Stimulated activated CD8-positive, alpha-beta memory T cell treated with anti-CD3 and anti-CD28 coated beads, Interleukin-15, amount 100 ng/mL, for 48 hours (primary cell): ENCODE results near the gene CBLB.
"Not testable (repeated sequence)": the region's sequence is repeated elsewhere in the genome, so short reads cannot be mapped to it uniquely, and the experiment has no call there.

Experiments
- DNase-seq, 2 donors: peaks; one replicate each; pipeline ENCODE4 v3.0.0-alpha.2; 2020; ENCODE audit warnings: low read depth in 2 of 2

CBLB gene

GRCh38 chr3:105821433-105821832 lies 47.4 kb downstream of the CBLB start:
- no peak for DNase-seq

DNA sequence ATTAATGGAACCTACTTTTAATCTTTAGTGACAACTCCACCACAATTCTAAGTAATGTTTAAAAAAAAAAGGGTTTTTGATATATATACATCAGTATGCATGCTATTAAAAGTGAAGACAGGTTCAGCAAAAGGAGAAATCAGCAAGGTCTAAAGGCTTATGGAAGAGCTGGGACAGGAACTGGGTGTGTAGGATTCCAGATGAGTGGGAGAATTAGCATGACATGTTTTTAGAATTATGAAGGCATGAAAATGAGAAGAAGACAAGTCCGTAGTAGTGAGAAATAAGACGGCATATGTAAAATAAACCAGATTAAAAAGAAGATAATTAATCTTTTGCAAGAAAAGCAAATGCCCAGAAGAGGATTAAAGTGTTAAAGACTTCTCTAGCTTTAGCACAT lies 52.0 kb downstream of the CBLB start:
- no peak for DNase-seq

DNA sequence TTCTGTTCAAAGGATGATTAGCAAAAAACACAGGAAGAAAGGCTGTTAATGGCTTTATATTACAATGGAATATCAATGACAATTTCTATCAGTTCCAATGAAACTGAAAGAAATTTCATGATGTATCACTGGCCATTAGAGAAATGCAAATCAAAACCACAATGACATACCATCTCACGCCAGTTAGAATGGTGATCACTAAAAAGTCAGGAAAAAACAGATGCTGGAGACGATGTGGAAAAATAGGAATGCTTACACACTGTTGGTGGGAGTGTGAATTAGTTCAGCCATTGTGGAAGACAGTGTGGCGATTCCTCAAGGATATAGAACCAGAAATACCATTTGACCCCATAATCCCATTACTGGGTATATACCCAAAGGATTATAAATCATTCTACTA lies 53.5 kb downstream of the CBLB start:
- DNase-seq, result not testable (repeated sequence)

DNA sequence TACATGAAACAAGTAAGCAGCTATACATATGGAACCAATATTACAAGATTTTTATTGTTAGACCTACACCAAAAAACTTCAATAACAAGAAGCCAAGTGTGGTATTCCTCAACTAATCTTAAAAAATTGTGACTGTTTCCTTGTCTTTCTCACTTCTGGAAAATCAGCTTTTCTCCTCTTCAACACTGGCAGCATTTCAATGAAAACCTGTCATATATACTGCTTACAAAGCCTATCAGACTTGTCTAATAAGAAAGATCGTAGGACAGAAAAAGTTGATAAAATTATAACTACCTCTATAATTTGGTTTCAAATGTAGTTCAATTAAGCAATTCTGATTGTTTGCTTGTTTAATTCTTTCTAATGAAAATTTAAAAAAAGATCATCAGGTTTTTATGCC lies 55.1 kb downstream of the CBLB start:
- no peak for DNase-seq

GRCh38 chr3:105812194-105812586 lies 56.6 kb downstream of the CBLB start:
- no peak for DNase-seq

DNA sequence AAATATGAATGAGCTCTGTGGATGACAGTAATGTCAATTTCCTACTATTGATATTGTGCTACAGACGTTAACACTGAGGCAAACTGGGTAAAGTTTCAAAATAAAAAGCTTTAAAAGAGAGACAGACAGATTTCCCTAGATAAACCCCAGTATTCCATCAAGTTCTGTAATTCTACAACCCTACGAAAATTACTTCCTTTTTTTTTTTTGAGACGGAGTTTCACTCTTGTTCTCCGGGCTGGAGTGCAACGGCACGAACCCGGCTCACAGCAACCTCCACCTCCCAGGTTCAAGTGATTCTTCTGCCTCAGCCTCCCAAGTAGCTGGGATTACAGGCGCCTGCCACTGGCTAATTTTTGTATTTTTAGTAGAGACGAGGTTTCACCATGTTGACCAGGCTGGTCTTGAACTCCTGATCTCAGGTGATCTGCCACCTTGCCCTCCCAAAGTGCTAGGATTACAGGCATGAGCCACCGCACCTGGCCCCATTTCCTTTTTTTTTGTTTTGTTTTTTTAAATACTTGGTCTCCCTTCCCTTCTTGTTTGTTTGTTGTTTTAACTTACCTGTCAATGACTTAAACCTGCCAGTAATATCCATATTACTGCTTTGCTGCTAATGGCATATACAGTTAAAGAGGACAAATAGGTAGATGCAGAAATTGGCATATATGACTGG lies 57.2 kb downstream of the CBLB start:
- no peak for DNase-seq

GRCh38 chr3:105809208-105809888 lies 59.5 kb downstream of the CBLB start:
- DNase-seq, result no peak

DNA sequence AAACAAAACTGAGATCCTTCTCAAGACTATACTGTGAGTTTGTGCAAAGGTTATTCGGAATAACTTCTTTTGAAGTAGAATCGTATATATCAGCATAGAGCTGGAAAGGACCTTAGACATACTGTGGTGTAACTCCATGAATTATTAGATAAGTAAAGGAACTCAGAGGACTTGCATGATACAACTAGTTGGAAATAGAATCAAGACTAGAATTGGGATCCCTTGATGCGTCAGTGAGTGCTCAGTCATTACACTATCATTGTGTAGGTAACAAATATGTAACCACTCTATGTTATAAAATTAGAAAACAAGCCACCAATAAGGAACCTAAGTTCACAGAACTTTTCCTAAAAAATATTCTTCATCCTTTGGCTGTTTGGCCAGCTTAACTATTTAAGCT lies 61.1 kb downstream of the CBLB start:
- no peak for DNase-seq

DNA sequence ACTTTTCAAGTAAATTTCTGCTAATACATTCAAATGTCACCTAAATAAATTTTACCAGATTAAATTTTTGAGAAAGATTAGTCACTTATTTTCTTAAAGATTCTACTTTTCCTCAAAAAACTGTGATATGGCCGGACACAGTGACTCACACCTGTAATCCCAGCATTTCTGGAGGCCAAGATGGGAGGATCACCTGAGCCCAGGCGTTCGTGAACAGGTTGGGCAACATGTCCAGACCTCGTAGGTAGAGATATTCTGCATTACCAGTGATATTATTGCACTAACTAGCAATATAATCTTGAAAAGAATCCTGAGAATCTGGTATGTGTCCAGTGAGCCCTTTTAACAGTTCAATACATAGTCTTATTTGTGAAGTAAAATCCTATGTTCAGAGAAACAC lies 61.7 kb downstream of the CBLB start:
- no peak for DNase-seq

DNA sequence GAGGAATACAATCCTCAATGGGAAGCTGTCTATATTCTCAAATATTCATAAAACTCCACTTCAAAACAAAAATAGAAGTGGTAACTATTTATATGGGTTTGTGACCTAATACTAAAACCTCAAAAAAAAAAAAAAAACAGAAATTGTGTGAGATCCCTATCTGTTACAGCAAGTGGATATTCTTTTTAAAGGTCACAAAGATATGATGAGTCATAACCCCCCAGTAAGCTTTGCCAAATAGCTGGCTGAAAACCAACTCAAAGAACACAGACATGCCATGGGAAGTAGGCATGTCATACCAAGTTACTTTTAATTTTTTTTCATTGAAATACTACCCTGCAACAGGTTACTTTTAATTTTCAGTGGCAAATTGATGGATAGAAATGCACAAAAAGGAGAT lies 62.5 kb downstream of the CBLB start:
- DNase-seq, result no peak

GRCh38 chr3:105805404-105805803 lies 63.4 kb downstream of the CBLB start:
- no peak for DNase-seq

DNA sequence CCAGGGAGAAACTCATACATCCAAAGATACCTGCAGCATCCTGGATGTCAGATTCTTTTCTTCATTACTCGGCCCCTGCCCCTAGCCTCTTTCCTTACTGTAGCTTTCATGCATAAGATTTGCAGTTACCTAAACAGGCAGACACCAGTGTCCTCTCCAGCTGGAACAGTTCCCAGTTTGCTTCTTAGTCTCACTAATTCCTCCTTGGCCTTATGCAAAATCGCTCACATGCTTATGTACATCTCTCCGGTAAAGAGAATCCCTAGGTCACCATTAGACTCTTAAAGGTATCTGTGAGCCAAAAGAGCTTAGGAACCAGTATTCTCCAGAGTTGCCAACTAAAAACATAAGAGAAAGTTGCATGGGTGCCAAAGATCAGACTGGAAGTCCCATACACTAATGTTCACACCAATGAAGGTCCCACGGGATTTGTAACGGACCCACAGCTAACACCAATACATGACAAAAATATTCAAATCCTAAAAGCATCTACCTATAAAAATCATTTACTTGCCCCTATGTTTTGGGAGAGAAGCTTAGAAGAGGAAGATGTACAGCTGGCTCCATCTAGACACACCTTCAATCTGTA lies 66.6 kb downstream of the CBLB start:
- DNase-seq, result no peak

GRCh38 chr3:105801397-105801796 lies 67.4 kb downstream of the CBLB start:
- no peak for DNase-seq

- no peak for DNase-seq
These were observed 68.5 kb downstream of the CBLB start for GRCh38 chr3:105800320-105800719.

- no peak for DNase-seq
These were observed 69.5 kb downstream of the CBLB start for GRCh38 chr3:105799286-105799685.

DNA sequence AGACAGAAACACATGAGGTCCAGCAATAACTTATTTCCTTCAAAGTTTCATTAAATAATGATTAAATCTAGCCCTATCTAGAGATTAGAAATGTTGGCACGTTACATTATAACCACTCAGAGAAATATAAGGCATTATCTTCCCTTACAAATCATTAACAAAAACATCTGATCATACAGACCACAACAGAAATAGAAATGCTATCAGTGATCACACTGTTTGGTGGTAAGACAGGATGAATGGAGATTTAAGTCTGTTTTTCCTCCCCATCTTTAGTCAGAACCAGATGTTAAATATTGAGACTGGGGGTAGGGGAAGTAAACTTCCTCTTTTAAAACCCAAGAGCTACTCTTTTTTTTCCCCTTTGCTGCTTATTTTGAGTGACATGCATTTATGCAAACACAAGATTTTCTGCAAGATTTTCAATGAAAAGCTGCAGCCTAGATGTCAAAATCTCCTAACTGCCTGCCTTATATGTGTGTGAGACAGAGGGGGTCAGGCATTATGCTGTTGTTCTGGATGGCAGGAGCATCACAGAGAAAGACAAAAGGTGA lies 70.4 kb downstream of the CBLB start:
- DNase-seq, result no peak

GRCh38 chr3:105793040-105793439 lies 75.8 kb downstream of the CBLB start:
- DNase-seq, result no peak

GRCh38 chr3:105791919-105792786 lies 76.7 kb downstream of the CBLB start:
- no peak for DNase-seq

DNA sequence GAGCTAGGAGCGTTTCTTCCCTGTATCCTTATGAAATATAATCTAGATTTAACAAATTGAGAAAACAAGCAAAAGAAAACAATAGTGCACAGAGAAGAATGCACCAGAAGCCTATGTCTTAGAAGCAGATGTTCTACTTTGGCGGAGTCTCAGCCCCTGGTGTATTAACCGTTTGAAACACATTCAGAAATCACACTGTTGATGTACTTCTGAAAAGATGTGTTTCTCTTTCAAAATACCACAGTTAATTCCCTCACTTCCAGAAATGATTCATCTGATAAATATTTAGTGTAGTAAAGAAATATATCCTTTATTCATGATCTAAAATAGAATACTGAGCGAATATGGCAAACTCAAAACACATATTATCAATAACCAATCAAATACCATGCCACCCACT lies 77.7 kb downstream of the CBLB start:
- no peak for DNase-seq

GRCh38 chr3:105790534-105790933 lies 78.3 kb downstream of the CBLB start:
- DNase-seq, result no peak

DNA sequence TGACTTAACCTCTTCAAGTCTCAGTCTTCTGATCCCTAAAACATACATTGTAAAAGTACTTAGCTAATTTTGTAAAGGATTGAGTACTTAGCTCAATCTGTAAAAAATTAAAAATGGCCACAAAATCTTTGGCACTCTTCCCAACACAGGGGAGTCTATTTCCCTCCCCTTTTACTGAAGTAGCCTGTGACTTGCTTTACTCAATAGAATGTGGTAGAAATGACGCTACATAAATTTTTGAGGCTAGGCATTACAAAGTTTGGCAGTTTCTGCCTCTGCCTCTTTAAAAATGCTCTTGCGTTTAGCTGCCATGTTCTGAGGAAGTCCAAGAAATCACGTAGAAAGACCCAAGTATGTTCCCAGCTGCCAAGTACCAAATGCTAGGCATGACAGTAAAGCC lies 80.2 kb downstream of the CBLB start:
- DNase-seq, result no peak

DNA sequence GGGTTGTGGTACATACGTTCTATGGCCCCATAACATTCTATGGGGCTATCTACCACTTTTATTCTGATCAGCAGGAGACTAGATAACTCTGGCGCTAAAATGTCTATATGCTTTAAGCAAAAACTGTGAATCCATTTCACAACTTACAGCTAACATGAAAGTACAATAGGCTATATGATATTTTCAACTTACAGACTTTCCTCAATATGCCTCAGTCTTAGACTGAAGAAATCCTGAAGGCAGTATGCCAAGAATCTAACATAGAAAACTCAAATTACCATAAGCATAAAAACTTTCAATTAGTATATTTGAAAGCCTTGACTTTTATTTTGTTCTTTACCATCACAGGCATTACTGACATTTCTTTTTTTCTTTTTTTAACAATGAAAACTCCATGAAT lies 81.4 kb downstream of the CBLB start:
- no peak for DNase-seq
